Measurements from ENCODE around the gene MGAT4B. TPM values are rescaled to one million over a fixed set of nuclear protein-coding genes. Genes with fewer than 3 reads are reported as not detected.

The MGAT4B gene
- total RNA-seq, 3 donors from 2014 or later, result 43.6 to 63.7 (median 54.5) TPM

GRCh38 chr5:179833056-179833708, 26.5 kb upstream of the MGAT4B start:
- Mint-ChIP-seq H3K9me3 (no peaks in the 10 kb centered on the region), H3K27me3 (ENCODE audit: low read depth) (no peaks in the 10 kb centered on the region), H3K4me3 (no peak overlapping the region), H3K4me1 (ENCODE audit: low read depth) (peaks cover 24% of the 10 kb centered on the region), H3K36me3 (ENCODE audit: insufficient read depth) (peaks cover 49% of the 10 kb centered on the region)
- ATAC-seq (no peak), DNase-seq (no peak)

GRCh38 chr5:179832039-179832745, 25.5 kb upstream of the MGAT4B start:
- Mint-ChIP-seq H3K4me1 (ENCODE audit: low read depth) (peaks cover 28% of the 10 kb centered on the region), H3K36me3 (ENCODE audit: insufficient read depth) (peaks cover 58% of the 10 kb centered on the region), H3K27me3 (ENCODE audit: low read depth) (no peaks in the 10 kb centered on the region), H3K9me3 (no peaks in the 10 kb centered on the region), H3K4me3 (no peak overlapping the region)
- DNase-seq, result no peak
- ATAC-seq, result no peak

GRCh38 chr5:179830818-179831468, 24.3 kb upstream of the MGAT4B start:
- H3K36me3 Mint-ChIP-seq (ENCODE audit: insufficient read depth), result peaks cover 52% of the 10 kb centered on the region
- no peak for ATAC-seq

GRCh38 chr5:179829732-179830435, 23.2 kb upstream of the MGAT4B start:
- H3K27me3 Mint-ChIP-seq (ENCODE audit: low read depth), result no peaks in the 10 kb centered on the region
- H3K36me3 Mint-ChIP-seq (ENCODE audit: insufficient read depth), result peaks cover 54% of the 10 kb centered on the region
- DNase-seq (no peak), ATAC-seq (no peak)
- H3K4me3 Mint-ChIP-seq, result no peak overlapping the region
- peaks cover 13% of the 10 kb centered on the region for H3K4me1 Mint-ChIP-seq (ENCODE audit: low read depth)
- no peaks in the 10 kb centered on the region for H3K9me3 Mint-ChIP-seq

More at GRCh38 chr5:179830818-179831468, 24.3 kb upstream of the MGAT4B start:
- DNase-seq, result no peak
- Mint-ChIP-seq H3K4me3 (no peak overlapping the region), H3K27me3 (ENCODE audit: low read depth) (no peaks in the 10 kb centered on the region), H3K9me3 (no peaks in the 10 kb centered on the region), H3K4me1 (ENCODE audit: low read depth) (peaks cover 19% of the 10 kb centered on the region)

GRCh38 chr5:179828756-179829421, 22.2 kb upstream of the MGAT4B start:
- Mint-ChIP-seq H3K27me3 (ENCODE audit: low read depth) (no peaks in the 10 kb centered on the region), H3K9me3 (no peaks in the 10 kb centered on the region), H3K4me1 (ENCODE audit: low read depth) (peaks cover 20% of the 10 kb centered on the region), H3K36me3 (ENCODE audit: insufficient read depth) (peaks cover 61% of the 10 kb centered on the region), H3K4me3 (no peak overlapping the region)
- DNase-seq (no peak), ATAC-seq (no peak)

GRCh38 chr5:179827680-179828079, 21.0 kb upstream of the MGAT4B start:
- Mint-ChIP-seq H3K27me3 (ENCODE audit: low read depth) (no peaks in the 10 kb centered on the region), H3K4me1 (ENCODE audit: low read depth) (peaks cover 28% of the 10 kb centered on the region), H3K36me3 (ENCODE audit: insufficient read depth) (peaks cover 50% of the 10 kb centered on the region), H3K4me3 (no peak overlapping the region), H3K9me3 (no peaks in the 10 kb centered on the region)
- ATAC-seq (peak; percentile 98), DNase-seq (peak; percentile 44)

- no peak overlapping the region for H3K4me3 Mint-ChIP-seq
- ATAC-seq, result no peak
- no peaks in the 10 kb centered on the region for H3K9me3 Mint-ChIP-seq
- peaks cover 39% of the 10 kb centered on the region for H3K4me1 Mint-ChIP-seq (ENCODE audit: low read depth)
- no peak for DNase-seq
- H3K27me3 Mint-ChIP-seq (ENCODE audit: low read depth), result no peaks in the 10 kb centered on the region
- H3K36me3 Mint-ChIP-seq (ENCODE audit: insufficient read depth), result peaks cover 46% of the 10 kb centered on the region
Observed at GRCh38 chr5:179825655-179826182, 19.1 kb upstream of the MGAT4B start.

- Mint-ChIP-seq H3K9me3 (no peaks in the 10 kb centered on the region), H3K4me1 (ENCODE audit: low read depth) (peaks cover 45% of the 10 kb centered on the region), H3K4me3 (no peak overlapping the region)
Observed at GRCh38 chr5:179824745-179825112, 18.1 kb upstream of the MGAT4B start.

GRCh38 chr5:179823937-179824744, 17.5 kb upstream of the MGAT4B start:
- H3K4me1 Mint-ChIP-seq (ENCODE audit: low read depth), result peaks cover 50% of the 10 kb centered on the region
- no peak for DNase-seq
- no peaks in the 10 kb centered on the region for H3K9me3 Mint-ChIP-seq
- peaks cover 37% of the 10 kb centered on the region for H3K36me3 Mint-ChIP-seq (ENCODE audit: insufficient read depth)
- ATAC-seq, result no peak
- H3K4me3 Mint-ChIP-seq, result no peak overlapping the region
- no peaks in the 10 kb centered on the region for H3K27me3 Mint-ChIP-seq (ENCODE audit: low read depth)

More at GRCh38 chr5:179824745-179825112, 18.1 kb upstream of the MGAT4B start:
- Mint-ChIP-seq H3K36me3 (ENCODE audit: insufficient read depth) (peaks cover 42% of the 10 kb centered on the region), H3K27me3 (ENCODE audit: low read depth) (no peaks in the 10 kb centered on the region)
- DNase-seq (no peak), ATAC-seq (no peak)

GRCh38 chr5:179822444-179822990, 15.9 kb upstream of the MGAT4B start:
- Mint-ChIP-seq H3K4me1 (ENCODE audit: low read depth) (peaks cover 52% of the 10 kb centered on the region), H3K27me3 (ENCODE audit: low read depth) (no peaks in the 10 kb centered on the region), H3K36me3 (ENCODE audit: insufficient read depth) (peaks cover 25% of the 10 kb centered on the region), H3K9me3 (no peaks in the 10 kb centered on the region), H3K4me3 (peak overlapping the region; percentile 92)
- ATAC-seq, result no peak
- no peak for DNase-seq

GRCh38 chr5:179822059-179822432, 15.4 kb upstream of the MGAT4B start:
- Mint-ChIP-seq H3K4me1 (ENCODE audit: low read depth) (peaks cover 52% of the 10 kb centered on the region), H3K36me3 (ENCODE audit: insufficient read depth) (peaks cover 22% of the 10 kb centered on the region), H3K4me3 (peak overlapping the region; percentile 92), H3K27me3 (ENCODE audit: low read depth) (no peaks in the 10 kb centered on the region), H3K9me3 (no peaks in the 10 kb centered on the region)
- ATAC-seq (no peak), DNase-seq (no peak)

GRCh38 chr5:179821298-179822058, 14.8 kb upstream of the MGAT4B start:
- peak; percentile 74 for DNase-seq
- H3K27me3 Mint-ChIP-seq (ENCODE audit: low read depth), result no peaks in the 10 kb centered on the region
- peaks cover 19% of the 10 kb centered on the region for H3K36me3 Mint-ChIP-seq (ENCODE audit: insufficient read depth)
- ATAC-seq, result peak; percentile 71 to 76
- H3K4me1 Mint-ChIP-seq (ENCODE audit: low read depth), result peaks cover 49% of the 10 kb centered on the region
- peak overlapping the region; percentile 92 for H3K4me3 Mint-ChIP-seq
- H3K9me3 Mint-ChIP-seq, result no peaks in the 10 kb centered on the region
